ENCODE data around the gene NDUFB10. TPM values are rescaled to one million over a fixed set of nuclear protein-coding genes. Genes with fewer than 3 reads are reported as not detected.

The NDUFB10 gene
- total and polyA plus RNA-seq, 10 of the 15 experiments (the other 5 are each of a cell fraction or from before 2014, with no cell fraction given) = 52.2 to 319 (median 130) TPM

- TF ChIP-seq CUX1 (IDR thresholded peaks at IDR 0.05; ENCODE audit: insufficient replicate concordance, low read depth, low read length) (no peak), TAF1 (IDR thresholded peaks at IDR 0.05; ENCODE audit: borderline replicate concordance, low read depth, low read length) (0 out of 2 replicates have a peak, but pooled peaks have one; percentile 21), RCOR1 (conservative IDR thresholded peaks at IDR 0.05; ENCODE audit: low read depth, low read length) (no peak), RUNX3 (IDR thresholded peaks at IDR 0.05; ENCODE audit: low read length) (no peak), IKZF2 (IDR thresholded peaks at IDR 0.05) (0 out of 4 replicates have a peak, but pooled peaks of 1 of the 2 experiments have one; percentile 24), RELA (IDR thresholded peaks at IDR 0.05; ENCODE audit: borderline replicate concordance, partially characterized antibody) (no peak), KLF5 (IDR thresholded peaks at IDR 0.05; ENCODE audit: partially characterized antibody) (no peak), MEF2B (IDR thresholded peaks at IDR 0.05; ENCODE audit: partially characterized antibody, poor library complexity, severe bottlenecking) (no peak), EZH2 (IDR thresholded peaks at IDR 0.05; ENCODE audit: borderline replicate concordance, control insufficient read depth, low read depth, low read length) (no peak), ASH2L (IDR thresholded peaks at IDR 0.05; ENCODE audit: borderline replicate concordance, low read depth) (no peak), BHLHE40 (IDR thresholded peaks at IDR 0.05; ENCODE audit: borderline replicate concordance in 1 of 2, low read depth in 2 of 2, low read length in 1 of 2) (peak in 1 of 2 experiments; percentile 44; a peak in 1 of 4 replicates), ZZZ3 (IDR thresholded peaks at IDR 0.05; ENCODE audit: control insufficient read depth, insufficient read length, low read depth) (no peak), JUNB (IDR thresholded peaks at IDR 0.05) (no peak), NBN (IDR thresholded peaks at IDR 0.05) (peak; percentile 18; the same call in 1 of the 2 replicates), PAX5 (IDR thresholded peaks at IDR 0.05; ENCODE audit: borderline replicate concordance, low read depth, low read length) (no peak), PRDM15 (CRISPR knock-in tag; IDR thresholded peaks at IDR 0.05) (no peak), RB1 (IDR thresholded peaks at IDR 0.05; ENCODE audit: borderline replicate concordance) (0 out of 2 replicates have a peak, but pooled peaks have one; percentile 7), ZNF24 (IDR thresholded peaks at IDR 0.05) (no peak), CHD2 (IDR thresholded peaks at IDR 0.05; ENCODE audit: borderline replicate concordance, low read depth, low read length) (0 out of 2 replicates have a peak, but pooled peaks have one; percentile 22), LARP7 (IDR thresholded peaks at IDR 0.05) (peak; percentile 68; the same call in 1 of the 2 replicates), TCF3 (IDR thresholded peaks at IDR 0.05; ENCODE audit: borderline replicate concordance, insufficient read depth, low read depth, low read length) (no peak), CREB1 (IDR thresholded peaks at IDR 0.05; ENCODE audit: low read depth) (peak; percentile 59; the same call in 1 of the 2 replicates)
Measured at GRCh38 chr16:1990351-1991134, 31.2 kb downstream of the NDUFB10 start (continued).

All from GM12878 (cell line).